Osteoblast (primary cell): ENCODE data around the gene BRAT1. TPM values are rescaled to one million over a fixed set of nuclear protein-coding genes. Genes with fewer than 3 reads are reported as not detected.
A peak's percentile ranks its signal among the peaks of the same experiment; 100 is the strongest.

Source experiments
- DNase-seq: peaks from one replicate; pipeline ENCODE4 v3.0.0; 2011; ENCODE audit warnings: low spot score, mixed read lengths; ENCODE audit not compliant: insufficient read length; ENCODE audit errors: missing footprints
- H2AFZ ChIP-seq: 2 replicates; pipeline ENCODE4 v1.6.0; 2011; ENCODE audit warnings: mild to moderate bottlenecking, low read length
- H3K27ac ChIP-seq: 2 replicates; pipeline ENCODE4 v1.5.1; 2011; ENCODE audit warnings: mild to moderate bottlenecking, low read depth, low read length, moderate library complexity
- H3K27me3 ChIP-seq: 2 replicates; pipeline ENCODE4 v1.6.0; 2012; ENCODE audit warnings: mild to moderate bottlenecking, control low read depth, inconsistent platforms, low read length, moderate library complexity; ENCODE audit not compliant: insufficient read depth
- H3K36me3 ChIP-seq: 2 replicates; pipeline ENCODE4 v1.5.1; 2011; ENCODE audit warnings: mild to moderate bottlenecking, low read length, control low read depth, moderate library complexity; ENCODE audit not compliant: insufficient read depth
- H3K4me1 ChIP-seq: 2 replicates; pipeline ENCODE4 v1.5.1; 2011; ENCODE audit warnings: mild to moderate bottlenecking, low read length, control low read depth, moderate library complexity; ENCODE audit not compliant: insufficient read depth
- H3K4me2 ChIP-seq: 2 replicates; pipeline ENCODE4 v1.6.0; 2011; ENCODE audit warnings: mild to moderate bottlenecking, low read length; ENCODE audit not compliant: insufficient read depth
- H3K4me3 ChIP-seq: fragments of 200-600 bp; sonication (generic); 3 replicates; pipeline ENCODE4 v1.5.1; 2012; ENCODE audit warnings: mild to moderate bottlenecking, low read length, inconsistent platforms; ENCODE audit not compliant: insufficient read depth
- H3K79me2 ChIP-seq: 2 replicates; pipeline ENCODE4 v1.6.0; 2012; ENCODE audit warnings: mild to moderate bottlenecking, low read length, control low read depth, inconsistent platforms; ENCODE audit not compliant: insufficient read depth
- H3K9me3 ChIP-seq: 2 replicates; pipeline ENCODE4 v1.5.1; 2011; ENCODE audit warnings: low read depth, low read length, control low read depth
- H4K20me1 ChIP-seq: 2 replicates; pipeline ENCODE4 v1.6.0; 2012; ENCODE audit warnings: mild to moderate bottlenecking, low read length, control low read depth; ENCODE audit not compliant: insufficient read depth
- CTCF ChIP-seq: IDR thresholded peaks from 2 replicates; pipeline ENCODE4 v1.5.1; 2011; ENCODE audit warnings: mild to moderate bottlenecking, low read depth, low read length, moderate library complexity; ENCODE audit errors: extremely low read depth
- total RNA-seq: library from RNA; depleted of rRNA; stranded (reverse); fragments of >200 nt; gene quantifications from 2 replicates; pipeline ENCODE4 v1.2.3, GENCODE V29; 2012

BRAT1 gene
- 23.9 and 28.2 TPM in 2 replicates for total RNA-seq

DNA sequence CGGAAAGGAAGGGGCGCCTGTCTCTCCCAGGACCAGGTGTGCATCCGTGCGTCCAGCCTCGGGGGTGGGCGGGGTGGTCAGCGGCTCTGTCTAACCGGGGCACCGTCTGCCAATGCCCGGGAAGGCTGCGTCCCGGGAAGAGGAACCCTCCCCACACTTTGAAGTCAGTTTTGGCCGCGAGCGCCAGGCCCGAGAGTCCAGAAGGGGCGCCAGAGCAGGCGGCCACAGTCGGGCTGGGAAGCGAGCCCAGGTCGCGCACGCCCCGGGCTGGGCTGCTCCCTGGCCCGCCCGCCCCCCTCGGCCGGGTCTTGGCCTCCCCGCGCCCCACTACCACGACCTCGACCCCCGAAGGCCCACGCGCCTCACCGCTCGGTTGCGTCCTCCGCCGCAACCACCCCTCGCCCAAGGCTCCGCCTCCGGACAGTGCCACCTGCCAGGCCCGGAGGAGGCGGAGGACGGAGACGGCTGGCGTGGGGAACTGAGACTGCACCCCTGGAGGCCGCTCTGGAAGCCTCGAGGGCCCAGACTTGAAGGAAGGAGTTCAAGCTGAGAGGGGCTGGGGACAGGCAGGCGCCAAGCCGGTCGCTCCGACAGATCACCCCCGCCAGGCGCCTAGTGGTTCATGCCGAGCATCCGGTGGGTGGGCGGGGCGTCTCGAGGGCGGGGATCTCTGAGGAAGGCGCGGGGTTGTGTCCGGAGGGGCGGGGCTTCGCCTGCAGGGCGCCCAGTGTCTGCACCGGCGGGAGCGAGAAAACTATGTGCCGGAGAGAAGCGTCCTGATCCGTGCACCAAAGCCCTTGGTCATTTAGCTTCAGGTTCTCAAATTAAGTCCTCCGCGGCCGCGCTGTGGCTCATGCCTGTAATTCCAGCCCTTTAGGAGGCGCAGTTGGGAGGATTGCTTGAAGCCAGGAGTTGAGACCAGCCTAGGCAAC lies at the start of gene BRAT1:
TSS of gene BRAT1 (minus strand) at position 404 of the 932 bp plus-strand sequence. CDS start 1,093 bp downstream, outside the sequence.
- Histone ChIP-seq H3K4me3 (peak within 1 kb of the TSS; percentile 93), H3K79me2 (peaks cover 28% of the 10 kb centered on the region), H3K4me1 (peaks cover 19% of the 10 kb centered on the region), H3K4me2 (peak within 1 kb of the TSS; percentile 95), H3K27me3 (no peaks in the 10 kb centered on the region), H3K9me3 (no peaks in the 10 kb centered on the region), H2AFZ (peak within 1 kb of the TSS; percentile 98), H3K27ac (peak within 1 kb of the TSS; percentile 97), H4K20me1 (peaks cover 8% of the 10 kb centered on the region), H3K36me3 (peaks cover 5% of the 10 kb centered on the region)
- TF ChIP-seq CTCF = peak; percentile 41
- peak; percentile 99 for DNase-seq

DNA sequence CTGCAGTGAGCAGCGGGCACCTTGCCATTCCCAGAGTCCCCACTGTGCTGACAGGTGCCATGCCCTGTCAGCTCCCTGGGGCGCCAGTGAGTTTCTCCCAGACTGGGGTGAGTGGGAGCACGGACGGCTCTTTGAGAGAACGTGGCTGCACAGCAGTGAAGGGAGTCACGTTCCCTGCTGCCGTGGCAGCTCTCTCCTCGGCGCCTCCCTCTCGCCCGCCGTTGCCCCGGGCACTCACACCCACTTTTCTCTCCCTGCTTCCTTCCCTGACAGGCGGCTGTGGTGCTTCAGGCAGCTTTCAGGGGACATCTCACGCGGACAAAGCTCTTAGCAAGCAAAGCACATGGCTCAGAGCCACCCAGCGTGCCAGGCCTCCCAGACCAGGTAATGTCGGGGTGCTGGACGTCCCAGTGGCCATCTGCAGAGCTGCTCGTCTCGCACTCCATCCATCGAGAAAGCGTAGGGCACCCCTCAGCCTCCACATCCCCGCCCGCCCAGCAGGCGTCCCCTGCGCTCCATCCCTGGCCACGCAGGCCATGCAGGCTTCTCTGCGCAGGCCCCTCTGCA lies 49.4 kb upstream of the BRAT1 start:
- Histone ChIP-seq H3K36me3 (peaks cover 12% of the 10 kb centered on the region), H4K20me1 (no peaks in the 10 kb centered on the region), H3K4me1 (no peaks in the 10 kb centered on the region), H3K79me2 (no peaks in the 10 kb centered on the region), H3K27me3 (no peaks in the 10 kb centered on the region), H3K27ac (no peak overlapping the region), H3K9me3 (no peaks in the 10 kb centered on the region), H2AFZ (no peak overlapping the region), H3K4me3 (no peak overlapping the region), H3K4me2 (no peak overlapping the region)
- TF ChIP-seq CTCF = no peak
- DNase-seq = peak; percentile 77

GRCh38 chr7:2603044-2603965 lies 48.0 kb upstream of the BRAT1 start:
- no peak for TF ChIP-seq CTCF
- H3K27ac ChIP-seq = no peak overlapping the region
- H3K4me3 ChIP-seq = no peak overlapping the region
- H3K27me3 ChIP-seq = no peaks in the 10 kb centered on the region
- DNase-seq = peak; percentile 67
- H3K9me3 ChIP-seq = no peaks in the 10 kb centered on the region
- H3K36me3 ChIP-seq = peaks cover 12% of the 10 kb centered on the region
- no peak overlapping the region for H2AFZ ChIP-seq
- H3K79me2 ChIP-seq = no peaks in the 10 kb centered on the region
- H4K20me1 ChIP-seq = no peaks in the 10 kb centered on the region
- no peak overlapping the region for H3K4me2 ChIP-seq
- H3K4me1 ChIP-seq = no peaks in the 10 kb centered on the region
